Stimulated activated CD8-positive, alpha-beta memory T cell treated with anti-CD3 and anti-CD28 coated beads, Interleukin-4, amount 100 ng/mL, for 1 hour (primary cell): Measurements from ENCODE around the gene NEIL3.
"Not testable (repeated sequence)": the region's sequence is repeated elsewhere in the genome, so short reads cannot be mapped to it uniquely, and the experiment has no call there.

Experiments used
- DNase-seq, 2 donors: peaks; one replicate each; pipeline ENCODE4 v3.0.0-alpha.2; 2020; ENCODE audit warnings: low read depth in 2 of 2, low spot score in 1 of 2

Gene NEIL3

DNA sequence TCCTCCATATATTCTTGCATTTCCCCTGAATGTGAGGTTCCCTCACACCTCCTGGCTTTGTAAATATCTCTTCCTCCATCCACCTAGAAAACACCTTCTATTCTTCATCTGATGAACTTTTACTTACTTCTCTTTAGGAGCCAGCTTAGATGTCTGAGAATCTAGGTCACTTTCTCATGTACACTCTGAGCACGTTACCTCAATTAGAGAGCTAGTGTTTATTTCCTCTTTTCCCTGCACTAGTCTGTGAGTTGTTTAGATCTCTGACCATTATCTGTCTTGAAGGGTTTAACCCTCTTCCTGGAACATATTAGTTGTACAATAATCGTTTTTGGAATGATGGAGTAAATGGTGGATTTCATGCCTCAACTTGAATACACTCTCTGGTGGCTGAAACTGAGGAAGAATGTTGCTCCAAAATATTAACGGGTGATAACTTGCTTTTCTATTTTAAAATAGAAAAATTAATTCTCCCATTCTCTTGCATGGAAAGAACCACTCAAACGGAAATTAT lies 8.5 kb upstream of the NEIL3 start:
- DNase-seq: no peak

DNA sequence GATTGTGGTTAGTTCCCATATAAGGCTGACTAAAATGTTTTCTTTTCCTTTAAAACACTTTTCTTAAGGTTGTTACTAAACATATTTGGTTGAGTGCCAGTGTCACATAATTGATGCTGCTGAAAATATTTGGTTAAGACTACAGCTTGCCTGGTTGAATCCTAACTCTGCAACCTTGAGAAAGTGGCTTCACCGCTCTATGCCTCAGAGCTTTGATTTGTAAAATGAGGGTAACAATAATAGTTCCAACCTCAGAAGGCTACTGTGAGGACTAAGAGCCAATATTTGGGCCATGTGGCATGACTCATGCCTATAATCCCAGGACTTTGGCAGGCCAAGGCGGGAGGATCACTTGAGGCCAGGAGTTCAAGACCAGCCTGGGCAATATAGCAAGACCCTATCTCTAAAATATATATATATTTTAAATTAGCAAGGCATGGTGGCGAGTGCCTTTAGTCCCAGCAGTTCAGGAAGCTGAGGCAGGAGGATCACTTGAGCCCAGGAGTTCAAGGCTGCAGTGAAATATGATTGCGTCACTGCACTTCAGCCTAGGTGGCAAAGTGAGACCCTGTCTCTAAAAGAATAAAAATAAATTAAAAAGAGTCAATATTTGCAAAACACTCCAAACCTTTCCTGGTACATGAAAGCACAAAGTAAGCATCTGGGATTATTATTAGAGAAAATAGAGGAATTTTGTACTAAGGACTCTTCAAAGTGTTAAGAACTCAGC lies 7.1 kb upstream of the NEIL3 start:
- DNase-seq: no peak

DNA sequence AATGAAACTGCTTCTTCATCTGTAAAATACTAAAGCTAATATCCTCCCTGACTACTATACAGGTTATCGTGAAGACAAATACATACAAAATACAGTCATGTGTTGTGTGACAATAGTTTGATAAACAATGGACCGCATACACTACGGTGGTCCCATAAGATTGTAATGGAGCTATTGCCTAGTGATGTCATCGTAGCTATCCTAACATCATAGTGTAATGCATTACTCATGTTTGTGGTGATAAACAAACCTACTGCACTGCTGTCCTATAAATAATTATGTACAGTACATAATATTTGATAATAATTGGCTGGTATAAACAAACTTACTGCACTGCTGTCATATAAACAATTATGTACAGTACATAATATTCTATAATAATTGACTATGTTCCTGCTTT lies 5.6 kb upstream of the NEIL3 start:
- DNase-seq: no peak

DNA sequence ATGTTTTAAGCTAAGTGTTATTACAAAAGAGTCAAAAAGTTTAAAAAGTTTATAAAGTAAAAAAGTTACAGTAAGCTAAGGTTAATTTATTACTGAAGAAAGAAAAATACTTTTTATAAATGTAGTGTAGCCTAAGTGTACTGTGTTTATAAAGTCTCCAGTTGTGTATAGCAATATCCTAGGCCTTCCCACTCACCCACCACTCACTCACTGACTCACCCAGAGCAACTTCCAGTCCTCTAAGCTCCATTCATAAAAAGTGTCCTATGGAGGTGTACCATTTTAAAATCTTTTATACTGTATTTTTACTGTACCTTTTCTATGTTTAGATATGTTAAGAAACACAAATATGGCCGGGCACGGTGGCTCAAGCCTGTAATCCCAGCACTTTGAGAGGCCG lies 4.8 kb upstream of the NEIL3 start:
- DNase-seq: not testable (repeated sequence)

DNA sequence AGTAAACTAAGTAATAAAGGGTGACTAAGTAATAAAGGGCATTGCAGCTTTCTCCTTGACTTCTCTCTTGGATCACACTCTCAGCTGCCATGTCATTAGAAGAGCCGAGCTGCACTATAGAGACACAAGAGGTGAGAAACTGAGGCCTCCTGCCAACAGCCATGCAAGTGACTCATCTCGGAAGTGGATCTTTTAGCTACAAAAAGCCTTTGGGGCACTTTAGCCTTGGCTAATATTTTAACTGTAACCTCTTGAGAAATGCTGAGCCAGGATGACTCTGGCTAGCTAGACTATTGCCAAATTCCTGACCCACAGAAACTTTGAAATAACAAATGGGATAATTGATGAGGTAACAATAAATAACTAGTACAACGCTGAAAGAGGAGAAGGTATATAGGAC lies 1.5 kb upstream of the NEIL3 start:
- DNase-seq: no peak

DNA sequence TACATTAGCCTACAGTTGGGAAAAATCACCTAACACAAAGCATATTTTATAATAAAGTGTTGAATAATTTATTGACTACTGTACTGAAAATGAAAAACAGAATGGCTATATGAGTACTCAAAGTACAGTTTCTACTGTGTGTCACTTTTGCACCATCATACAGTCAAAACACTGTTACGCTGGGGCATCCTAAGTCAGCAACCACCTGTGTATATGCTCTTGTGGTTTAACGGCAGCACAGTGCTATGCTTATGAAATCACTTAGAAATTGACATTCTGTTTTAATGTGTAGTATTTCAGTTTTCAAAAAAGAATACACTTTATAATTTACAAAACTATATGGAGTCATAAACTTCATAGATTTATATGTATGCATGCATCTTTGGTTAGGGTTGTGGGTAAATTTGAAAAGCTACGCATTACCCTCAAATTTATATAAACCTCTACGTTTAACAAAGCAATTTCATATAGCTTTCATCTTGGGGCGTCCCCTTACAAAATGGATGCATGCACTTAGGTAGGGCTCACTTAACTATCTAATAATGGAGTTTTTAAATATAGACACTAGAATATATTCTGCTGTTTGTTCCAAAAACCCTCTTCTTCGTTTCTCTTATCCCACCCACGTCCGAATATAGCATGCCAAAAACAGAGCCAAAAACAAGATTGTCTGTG lies 690 bp upstream of the NEIL3 start:
- no peak for DNase-seq

DNA sequence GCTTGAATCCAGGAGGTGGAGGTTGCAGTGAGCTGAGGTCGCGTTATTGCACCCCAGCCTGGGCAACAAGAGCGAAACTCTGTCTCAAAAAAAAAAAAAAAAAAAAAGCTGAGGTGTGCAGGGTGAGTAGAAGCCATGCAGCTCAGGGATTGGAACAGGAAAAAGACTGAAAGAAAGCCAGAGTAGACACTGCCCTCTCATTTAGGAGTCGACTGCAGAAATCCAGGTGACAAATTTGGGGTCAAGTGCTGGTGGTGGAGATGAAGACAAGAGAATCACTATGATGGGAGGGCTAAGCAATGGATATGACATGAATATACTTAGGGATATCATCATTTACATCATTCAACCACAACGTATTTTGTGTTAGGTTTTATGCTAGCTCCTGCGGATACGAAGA lies 1.9 kb downstream of the NEIL3 start:
- no peak for DNase-seq

DNA sequence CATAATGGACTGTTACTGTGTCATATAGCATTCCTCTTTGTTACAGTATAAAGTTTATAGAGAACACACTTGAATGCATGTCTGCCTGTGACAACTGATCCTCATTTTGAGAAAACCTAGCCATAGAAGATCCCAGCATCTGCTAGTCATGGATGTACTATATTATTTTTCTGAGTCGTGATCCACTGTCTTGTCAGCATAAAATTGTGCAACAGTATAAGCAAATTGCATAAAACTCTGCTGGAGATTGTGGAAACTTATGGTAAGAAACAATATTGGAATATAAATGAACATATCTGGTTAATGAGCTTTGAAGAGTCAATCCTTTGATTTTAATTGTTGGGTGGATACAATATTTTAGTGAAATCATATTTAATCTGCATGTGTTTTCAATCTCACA lies 3.6 kb downstream of the NEIL3 start:
- no peak for DNase-seq

DNA sequence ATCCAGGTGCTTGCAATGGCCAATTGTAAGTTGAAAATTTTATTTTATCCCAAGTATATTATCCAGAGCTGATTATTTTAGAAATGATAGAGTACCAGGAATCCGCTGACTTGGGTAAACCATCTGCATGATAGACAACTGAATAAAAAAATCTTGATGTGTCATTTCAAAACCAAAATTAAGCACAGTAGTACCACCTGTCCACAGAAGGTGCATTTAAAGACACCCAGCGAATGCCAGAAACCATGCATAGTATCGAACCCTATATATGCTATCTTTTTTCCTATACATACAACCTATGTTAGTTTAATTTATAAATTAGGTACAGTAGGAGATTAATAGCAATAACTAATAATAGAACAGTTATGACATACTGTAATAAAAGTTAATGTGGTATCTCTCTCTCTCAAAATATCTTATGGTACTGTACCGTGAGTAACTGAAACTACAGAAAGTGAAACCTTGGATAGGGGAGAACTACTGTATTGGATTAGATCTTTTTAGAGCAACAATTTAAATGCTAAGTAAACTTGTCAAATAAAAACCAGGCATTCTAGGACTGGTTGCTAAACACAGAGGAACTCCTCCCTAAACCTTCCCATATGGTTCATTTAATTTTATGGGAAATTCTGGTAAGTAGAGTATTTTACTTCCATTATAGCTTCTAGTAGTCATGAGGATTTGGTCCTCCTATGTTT lies 6.2 kb downstream of the NEIL3 start:
- DNase-seq: no peak

DNA sequence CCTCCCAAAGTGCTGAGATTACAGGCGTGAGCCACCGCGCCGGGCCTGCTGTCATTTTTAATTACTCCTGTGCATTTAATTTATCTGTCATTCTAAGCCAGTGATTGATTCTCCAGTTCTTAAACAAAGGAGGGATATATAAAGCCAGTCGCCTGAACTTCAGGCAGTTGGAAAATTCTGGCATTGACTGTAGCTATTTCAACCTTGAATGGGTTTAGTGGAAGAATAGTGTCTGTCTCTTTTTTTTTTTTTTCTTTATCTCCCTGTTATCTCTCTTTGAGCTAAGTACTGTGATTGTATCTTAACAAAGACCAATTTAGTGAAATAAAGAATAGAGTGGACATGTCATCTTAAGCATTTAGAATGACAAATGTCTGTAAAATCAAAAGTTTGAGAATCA lies 11.0 kb downstream of the NEIL3 start:
- no peak for DNase-seq

DNA sequence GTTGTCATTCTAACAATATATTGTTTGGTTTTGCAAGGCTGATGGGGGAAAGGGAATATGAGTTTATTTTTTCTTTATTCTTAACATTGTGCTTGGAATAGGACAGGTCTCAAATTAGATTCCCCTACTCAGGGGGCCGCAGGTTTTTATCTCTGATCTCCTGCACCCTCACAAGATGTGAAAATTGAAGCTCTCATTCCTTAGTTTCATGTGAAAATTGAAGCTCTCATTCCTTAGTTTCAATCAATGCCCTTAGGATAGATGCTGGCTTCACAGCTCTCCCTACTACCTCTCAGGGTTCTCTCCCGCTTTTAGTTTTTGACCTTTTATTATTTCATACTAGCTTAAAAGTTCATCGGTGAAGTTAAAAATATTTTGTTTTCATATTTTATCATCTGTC lies 12.0 kb downstream of the NEIL3 start:
- no peak for DNase-seq

DNA sequence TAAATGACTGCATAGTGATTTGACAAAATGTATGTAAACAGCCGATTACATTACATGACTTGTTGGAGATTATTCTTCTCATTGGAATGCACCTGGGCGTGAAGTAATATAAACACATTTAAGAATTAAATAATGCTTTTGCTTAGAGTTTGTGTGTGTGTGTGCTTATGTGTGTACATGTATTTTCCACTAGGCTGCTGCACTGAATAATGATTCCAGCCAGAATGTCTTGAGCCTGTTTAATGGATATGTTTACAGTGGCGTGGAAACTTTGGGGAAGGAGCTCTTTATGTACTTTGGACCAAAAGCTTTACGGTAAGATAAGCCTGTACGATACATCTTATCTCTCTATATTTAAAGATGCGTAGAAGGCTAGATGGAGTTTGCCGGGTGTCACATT lies 12.6 kb downstream of the NEIL3 start:
- no peak for DNase-seq

DNA sequence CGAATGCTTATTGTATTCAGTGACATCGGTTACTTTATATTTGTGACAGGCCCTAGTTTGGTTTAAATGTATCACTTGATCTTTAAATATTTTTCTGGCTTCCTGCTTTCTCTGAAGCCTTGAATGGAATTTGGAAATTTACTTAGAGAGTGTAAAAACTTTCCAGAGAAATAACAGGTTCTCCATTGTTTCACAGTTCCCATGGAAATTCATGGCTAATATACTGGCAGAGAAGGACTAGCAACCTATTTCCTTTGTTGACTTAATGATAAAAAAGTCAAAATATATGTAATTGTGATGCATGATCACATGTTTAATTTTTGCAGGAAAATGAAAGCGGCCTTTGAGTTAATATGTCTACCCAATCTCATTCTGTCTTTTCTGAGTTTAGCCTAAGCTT lies 13.2 kb downstream of the NEIL3 start:
- DNase-seq: no peak

DNA sequence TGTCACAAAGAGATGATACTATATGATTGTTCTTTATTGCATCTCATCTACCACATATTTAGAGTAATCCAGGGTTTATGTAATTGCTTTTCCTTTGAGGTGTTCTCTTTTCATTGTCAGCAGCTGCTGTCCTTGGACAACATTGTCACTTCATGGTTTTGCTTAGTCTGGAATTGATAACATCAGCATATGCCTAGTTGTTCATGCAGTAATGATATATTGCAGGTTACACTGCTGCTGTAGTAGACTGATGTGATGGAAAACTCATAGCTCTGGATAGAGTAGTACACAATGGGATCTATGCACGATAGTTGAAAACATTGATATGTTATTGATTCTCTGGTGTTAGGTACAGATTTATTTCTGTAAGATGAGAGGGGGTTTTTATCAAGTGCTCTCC lies 13.7 kb downstream of the NEIL3 start:
- no peak for DNase-seq

DNA sequence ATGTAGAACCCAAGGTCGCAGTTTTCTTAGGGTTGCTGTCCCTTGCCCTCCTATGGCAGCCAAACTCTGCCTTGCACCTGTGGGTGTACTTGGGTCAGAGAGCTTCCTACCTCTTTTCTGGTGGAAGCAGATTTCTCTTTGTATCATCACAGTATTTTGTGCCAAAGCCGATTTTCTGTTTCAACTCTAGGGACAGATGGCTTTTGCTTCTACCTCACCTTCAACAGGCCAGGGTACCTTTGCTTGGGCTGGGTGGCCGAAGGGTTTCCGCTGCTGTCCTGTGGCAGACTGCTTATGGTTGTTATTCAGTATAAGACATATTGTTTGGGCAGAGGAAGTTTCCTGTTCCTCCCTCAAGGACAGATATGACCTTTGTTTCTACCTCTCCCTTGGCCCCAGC lies 22.4 kb downstream of the NEIL3 start:
- no peak for DNase-seq

DNA sequence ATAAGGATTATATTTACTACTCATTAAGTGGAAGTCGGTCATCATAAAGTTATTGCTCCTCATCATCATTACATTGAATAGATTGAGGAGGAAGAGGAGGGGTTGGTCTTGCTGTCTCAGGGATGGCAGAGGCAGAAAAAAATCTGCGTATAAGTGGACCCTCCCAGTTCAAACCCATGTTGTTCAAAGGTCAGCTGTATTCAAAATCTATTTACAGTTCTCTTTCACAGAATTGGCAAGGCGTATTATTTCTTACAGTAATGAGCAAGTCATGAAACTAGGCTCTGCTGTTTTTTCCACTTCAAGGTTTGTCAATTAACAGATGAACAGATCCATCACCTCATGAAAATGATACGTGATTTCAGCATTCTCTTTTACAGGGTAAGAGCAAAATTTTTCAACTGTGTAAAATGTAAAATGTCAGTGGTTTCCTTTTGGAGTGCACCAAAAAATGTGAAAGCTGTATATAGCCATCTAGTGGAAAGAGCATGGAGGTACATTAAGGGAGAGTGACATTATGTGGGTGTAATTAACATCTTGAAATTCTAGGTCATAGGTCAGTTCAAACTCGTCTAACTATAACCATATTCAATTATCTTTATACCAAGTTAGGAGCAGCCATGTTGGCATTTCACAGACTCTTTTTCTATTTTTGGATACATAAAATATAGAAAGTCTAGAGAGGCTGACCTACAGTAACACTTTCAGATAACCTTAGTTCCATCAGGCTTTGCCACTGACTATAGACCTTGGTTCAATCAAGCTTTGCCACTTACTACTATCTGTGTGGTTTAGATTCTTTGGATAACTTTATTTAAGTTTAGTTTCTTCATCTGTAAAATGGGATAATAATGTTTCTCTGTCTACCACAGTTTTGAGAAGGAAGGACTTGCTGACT lies 30.1 kb downstream of the NEIL3 start:
- DNase-seq: no peak

DNA sequence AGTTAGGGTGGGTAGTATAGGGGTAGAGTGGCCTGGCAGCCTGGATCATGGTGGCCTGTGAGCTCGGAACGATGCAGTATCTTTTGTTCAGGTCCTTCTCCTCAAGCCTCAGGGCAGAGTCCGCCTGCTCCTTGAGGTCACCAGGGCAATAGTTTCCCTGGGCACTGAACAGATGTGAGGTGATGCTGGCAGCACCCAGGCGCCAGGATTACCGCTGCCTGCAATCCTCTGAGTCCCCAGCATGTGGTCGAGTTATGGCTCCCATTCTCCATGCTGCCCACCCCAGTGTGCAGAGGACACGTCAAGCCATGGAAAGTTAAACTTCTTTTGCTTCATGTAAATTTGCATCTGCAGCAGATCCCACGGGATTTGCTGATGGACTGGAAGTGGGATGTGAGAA lies 38.7 kb downstream of the NEIL3 start:
- no peak for DNase-seq

DNA sequence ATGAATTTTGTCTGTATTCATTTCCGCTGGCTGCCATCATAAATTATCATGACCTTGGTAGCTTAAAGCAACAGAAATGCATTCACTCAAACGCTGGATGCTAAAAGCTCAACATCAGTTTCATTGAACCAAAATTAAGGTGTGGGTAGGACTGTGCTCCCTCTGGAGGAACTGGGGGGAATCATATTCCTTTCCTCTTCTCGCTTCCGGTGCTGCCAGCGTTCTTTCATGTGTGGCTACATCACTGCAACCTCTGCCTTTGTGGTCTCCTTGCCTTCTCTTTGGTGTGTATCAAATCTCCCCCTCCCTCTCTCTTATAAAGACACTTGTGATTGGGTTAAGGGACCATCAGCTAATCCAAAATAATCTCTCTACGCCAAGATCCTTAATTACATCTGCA lies 39.5 kb downstream of the NEIL3 start:
- DNase-seq: no peak

DNA sequence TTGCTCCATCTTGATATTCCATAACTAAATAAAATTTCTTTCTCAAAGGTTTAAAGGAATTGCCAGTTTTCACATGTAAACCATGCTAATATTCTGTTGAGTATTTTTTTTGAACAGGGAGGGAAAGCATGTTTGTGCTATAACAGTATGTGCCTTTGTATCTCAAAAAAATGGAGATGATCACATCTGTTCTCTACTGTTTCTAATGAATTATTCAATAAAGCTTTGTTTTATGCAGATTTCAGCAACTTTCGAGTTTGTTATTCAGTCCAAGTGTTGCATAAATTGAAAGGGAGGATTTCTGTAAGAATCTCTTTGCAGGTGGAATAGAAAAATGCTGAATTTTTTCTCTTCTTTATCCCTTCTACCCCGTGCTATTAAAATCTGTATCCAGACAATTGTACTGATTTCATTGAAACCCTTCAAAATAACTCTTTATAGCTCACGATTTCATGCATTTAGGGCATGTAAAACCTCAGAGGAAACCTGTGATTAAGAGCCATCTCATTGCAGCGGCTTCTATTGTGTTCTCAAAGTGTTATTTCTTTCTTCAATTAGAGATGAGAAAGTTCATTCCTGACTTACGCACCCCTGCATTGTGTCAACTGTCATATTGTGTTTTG lies 42.1 kb downstream of the NEIL3 start:
- DNase-seq: no peak

DNA sequence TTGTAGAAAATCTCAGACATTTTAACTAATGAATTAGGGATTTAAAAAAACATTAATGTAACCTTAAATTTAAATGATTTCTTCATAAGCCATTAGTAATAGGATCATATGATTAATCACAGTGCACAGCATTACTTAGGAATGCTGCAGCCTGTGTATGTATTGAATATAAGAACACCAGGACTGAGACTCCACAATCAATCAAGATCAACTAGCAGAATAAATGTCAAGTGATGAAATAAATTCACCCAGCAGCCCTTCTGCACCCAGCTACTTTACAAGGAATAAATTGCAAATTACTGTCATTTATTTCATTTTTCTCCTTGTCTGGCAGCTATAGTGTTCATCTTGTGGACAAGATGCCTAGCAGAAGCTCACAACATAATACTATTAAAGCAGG lies 46.5 kb downstream of the NEIL3 start:
- DNase-seq: no peak

DNA sequence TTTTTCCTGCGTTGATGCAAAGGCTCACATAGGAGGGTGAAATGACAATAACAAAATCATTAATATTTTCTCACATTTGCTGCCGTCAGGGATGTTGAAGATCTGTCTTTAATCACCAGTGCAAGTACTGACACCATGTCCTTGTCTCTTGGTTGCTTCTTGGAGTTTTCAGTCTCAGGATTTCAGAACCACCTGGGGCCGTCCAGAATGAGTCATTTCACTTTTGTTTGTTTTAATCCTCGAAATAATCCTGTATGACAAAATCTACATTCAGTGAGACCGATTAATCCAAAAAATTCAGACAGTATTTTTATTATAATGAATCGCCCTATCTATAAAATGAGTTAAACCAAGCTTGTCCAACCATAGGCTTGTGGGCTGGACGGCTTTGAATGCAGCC lies 47.2 kb downstream of the NEIL3 start:
- DNase-seq: no peak
